OCI-LY3 (cell line): ENCODE data around the gene TMEM178B.

Experiments used
- H2AFZ ChIP-seq: fragments of 200-600, 300-600 bp; shearing (Covaris generic); 2 replicates; pipeline ENCODE4 v1.6.0; 2014; ENCODE audit warnings: antibody characterized with exemption, low read depth, low read length
- H3K27ac ChIP-seq: fragments of 200-600, 300-600 bp; sonication (generic); 2 replicates; pipeline ENCODE4 v1.5.1; 2014; ENCODE audit warnings: mild to moderate bottlenecking, low read length, moderate library complexity, mixed read lengths
- H3K27me3 ChIP-seq: fragments of 200-600, 300-600 bp; sonication (generic); 2 replicates; pipeline ENCODE4 v1.6.1; 2014; ENCODE audit warnings: low read depth, low read length, mixed read lengths
- H3K36me3 ChIP-seq: fragments of 200-600, 300-600 bp; sonication (generic); replicated peaks from 2 replicates; pipeline ENCODE3; 2014; ENCODE audit warnings: low read depth, low read length, mixed read lengths
- H3K4me1 ChIP-seq: fragments of 300-600, 200-600 bp; sonication (generic); 2 replicates; pipeline ENCODE4 v1.6.1; 2014; ENCODE audit warnings: low read length, mixed read lengths
- H3K4me2 ChIP-seq: fragments of 200-600, 300-600 bp; sonication (generic); 2 replicates; pipeline ENCODE4 v1.6.1; 2014; ENCODE audit warnings: low read length, mixed read lengths
- H3K4me3 ChIP-seq: fragments of 300-600, 200-600 bp; sonication (generic); 2 replicates; pipeline ENCODE4 v1.5.1; 2014; ENCODE audit warnings: antibody characterized with exemption, mild to moderate bottlenecking, low read length, moderate library complexity
- H3K79me2 ChIP-seq: fragments of 300-600, 200-600 bp; shearing (Covaris generic); 2 replicates; pipeline ENCODE4 v1.6.1; 2014; ENCODE audit warnings: mild to moderate bottlenecking, low read length, mixed read lengths
- H3K9ac ChIP-seq: fragments of 300-600, 200-600 bp; shearing (Covaris generic); 2 replicates; pipeline ENCODE4 v1.6.0; 2014; ENCODE audit warnings: mild to moderate bottlenecking, low read length, moderate library complexity
- H3K9me3 ChIP-seq: fragments of 200-600, 300-600 bp; shearing (Covaris generic); 2 replicates; pipeline ENCODE4 v1.6.1; 2014; ENCODE audit warnings: low read length, mixed read lengths; ENCODE audit not compliant: insufficient read depth
- H4K20me1 ChIP-seq: fragments of 200-600, 300-600 bp; sonication (generic); 2 replicates; pipeline ENCODE4 v1.6.1; 2016; ENCODE audit warnings: low read length, mixed read lengths; ENCODE audit not compliant: insufficient read depth
- CTCF ChIP-seq: fragments of 200-600, 300-600 bp; sonication (generic); IDR thresholded peaks from 2 replicates; pipeline ENCODE4 v1.5.1; 2014; ENCODE audit warnings: antibody characterized with exemption, low read length, low read depth
- EZH2phosphoT487 ChIP-seq: fragments of 200-600 bp; shearing (Covaris generic); IDR thresholded peaks from 2 replicates; pipeline ENCODE4 v1.6.1; 2018; ENCODE audit warnings: antibody characterized with exemption, mixed run types, low read depth

TMEM178B gene

GRCh38 chr7:141366091-141366621 is 292.3 kb downstream of the TMEM178B start:
- Histone ChIP-seq H4K20me1 (0 out of 2 replicates have a peak, but pooled peaks cover 9% of the 10 kb centered on the region), H2AFZ (no peak overlapping the region), H3K9ac (no peak overlapping the region), H3K4me2 (no peak overlapping the region), H3K9me3 (no peaks in the 10 kb centered on the region), H3K4me3 (no peak overlapping the region), H3K27me3 (no peaks in the 10 kb centered on the region), H3K27ac (no peak overlapping the region), H3K36me3 (no peaks in the 10 kb centered on the region), H3K4me1 (peaks cover 19% of the 10 kb centered on the region), H3K79me2 (no peaks in the 10 kb centered on the region)
- no peak for TF ChIP-seq CTCF

GRCh38 chr7:141369422-141369821 is 295.6 kb downstream of the TMEM178B start:
- Histone ChIP-seq H3K9me3 (no peaks in the 10 kb centered on the region), H3K27ac (no peak overlapping the region), H3K4me2 (no peak overlapping the region), H4K20me1 (0 out of 2 replicates have a peak, but pooled peaks cover 9% of the 10 kb centered on the region), H3K36me3 (no peaks in the 10 kb centered on the region), H3K27me3 (no peaks in the 10 kb centered on the region), H3K9ac (no peak overlapping the region), H2AFZ (no peak overlapping the region), H3K4me1 (peaks cover 15% of the 10 kb centered on the region), H3K79me2 (no peaks in the 10 kb centered on the region), H3K4me3 (no peak overlapping the region)
- TF ChIP-seq EZH2phosphoT487, result no peak
- no peak for TF ChIP-seq CTCF

GRCh38 chr7:141370178-141370577 is 296.3 kb downstream of the TMEM178B start:
- H3K4me1 ChIP-seq, result peaks cover 15% of the 10 kb centered on the region
- no peaks in the 10 kb centered on the region for H3K9me3 ChIP-seq
- no peak overlapping the region for H3K27ac ChIP-seq
- TF ChIP-seq EZH2phosphoT487, result no peak
- TF ChIP-seq CTCF, result no peak
- H3K4me3 ChIP-seq, result no peak overlapping the region
- no peak overlapping the region for H2AFZ ChIP-seq
- H4K20me1 ChIP-seq, result 0 out of 2 replicates have a peak, but pooled peaks cover 9% of the 10 kb centered on the region
- H3K36me3 ChIP-seq, result no peaks in the 10 kb centered on the region
- H3K9ac ChIP-seq, result no peak overlapping the region
- no peaks in the 10 kb centered on the region for H3K27me3 ChIP-seq
- H3K4me2 ChIP-seq, result no peak overlapping the region
- H3K79me2 ChIP-seq, result no peaks in the 10 kb centered on the region

- H3K27me3 ChIP-seq, result no peaks in the 10 kb centered on the region
- no peaks in the 10 kb centered on the region for H3K9me3 ChIP-seq
Observed at GRCh38 chr7:141370650-141371049, 296.8 kb downstream of the TMEM178B start.

More at GRCh38 chr7:141370650-141371049, 296.8 kb downstream of the TMEM178B start:
- TF ChIP-seq EZH2phosphoT487 (no peak), CTCF (no peak)
- H3K4me1 ChIP-seq, result peaks cover 15% of the 10 kb centered on the region
- no peak overlapping the region for H3K4me3 ChIP-seq
- H3K9ac ChIP-seq, result no peak overlapping the region
- no peak overlapping the region for H3K27ac ChIP-seq
- H3K36me3 ChIP-seq, result no peaks in the 10 kb centered on the region
- no peak overlapping the region for H2AFZ ChIP-seq
- 0 out of 2 replicates have a peak, but pooled peaks cover 9% of the 10 kb centered on the region for H4K20me1 ChIP-seq
- no peaks in the 10 kb centered on the region for H3K79me2 ChIP-seq
- no peak overlapping the region for H3K4me2 ChIP-seq
